Mammary epithelial cell (primary cell): Measurements from ENCODE around the gene PRR14L.

Source experiments
- CTCF ChIP-seq, 2 donors: IDR thresholded peaks in 1 of 2; conservative IDR thresholded peaks in 1 of 2; 2 replicates each; pipeline ENCODE4 v1.5.1; 2011 to 2012; ENCODE audit warnings: inconsistent platforms in 2 of 2, low read length in 2 of 2, mild to moderate bottlenecking in 2 of 2, control low read depth in 1 of 2, low read depth in 1 of 2; ENCODE audit not compliant: insufficient read depth in 1 of 2; ENCODE audit errors: extremely low read depth in 1 of 2
- EZH2 ChIP-seq: IDR thresholded peaks from 2 replicates; pipeline ENCODE4 v1.6.1; 2012; ENCODE audit warnings: low read length, inconsistent platforms, borderline replicate concordance

GRCh38 chr22:31754813-31755212, 4.9 kb upstream of the PRR14L start:
- TF ChIP-seq CTCF (conservative IDR thresholded peaks at IDR 0.05 in 1 of 2, IDR thresholded peaks at IDR 0.05 in 1 of 2; ENCODE audit: extremely low read depth in 1 of 2, insufficient read depth in 1 of 2, low read depth in 1 of 2, low read length in 2 of 2): no peak
- no peak for TF ChIP-seq EZH2
